GM12878 (cell line): ENCODE data around the gene NSD2. TPM values are rescaled to one million over a fixed set of nuclear protein-coding genes. Genes with fewer than 3 reads are reported as not detected.

Source experiments
- ASH2L ChIP-seq: fragments of 300-600, 200-600 bp; sonication (generic); IDR thresholded peaks from 2 replicates; pipeline ENCODE4 v1.6.1; 2017; ENCODE audit warnings: low read depth, mild to moderate bottlenecking, borderline replicate concordance
- CHD1 ChIP-seq: IDR thresholded peaks from 2 replicates; pipeline ENCODE4 v1.6.1; 2012; ENCODE audit warnings: low read depth, low read length, improper control_type of control experiment
- FOXK2 ChIP-seq: fragments of 450-650 bp; IDR thresholded peaks from 2 replicates; pipeline ENCODE4 v1.6.1; 2017; ENCODE audit warnings: mild to moderate bottlenecking, moderate library complexity
- FOXM1 ChIP-seq: IDR thresholded peaks from 2 replicates; pipeline ENCODE4 v1.6.1; 2012; ENCODE audit warnings: low read depth, mild to moderate bottlenecking, inconsistent platforms, low read length, moderate library complexity
- HCFC1 ChIP-seq: fragments of 150-350 bp; IDR thresholded peaks from 2 replicates; pipeline ENCODE4 v1.6.1; 2014; ENCODE audit warnings: low read length
- HDAC2 ChIP-seq: fragments of 200-600 bp; sonication (generic); IDR thresholded peaks from 2 replicates; pipeline ENCODE4 v1.6.1; 2017
- HDGF ChIP-seq: fragments of 450-650 bp; IDR thresholded peaks from 2 replicates; pipeline ENCODE4 v1.6.1; 2016; ENCODE audit warnings: antibody characterized with exemption
- JUND ChIP-seq: IDR thresholded peaks from 2 replicates; pipeline ENCODE4 v1.6.1; 2012; ENCODE audit warnings: low read depth, mild to moderate bottlenecking, low read length, improper control_type of control experiment, moderate library complexity
- MTA3 ChIP-seq: IDR thresholded peaks from 2 replicates; pipeline ENCODE4 v1.6.1; 2012; ENCODE audit warnings: low read length, inconsistent platforms, borderline replicate concordance
- RAD21 ChIP-seq: IDR thresholded peaks from 2 replicates; pipeline ENCODE4 v1.6.1; 2011; ENCODE audit warnings: mild to moderate bottlenecking, low read depth, low read length, moderate library complexity; ENCODE audit not compliant: insufficient read depth
- RB1 ChIP-seq: fragments of 450-650 bp; formaldehyde crosslinking; IDR thresholded peaks from 2 replicates; pipeline ENCODE4 v1.6.1; 2017; ENCODE audit warnings: mild to moderate bottlenecking, borderline replicate concordance
- RFX5 ChIP-seq: IDR thresholded peaks from 2 replicates; pipeline ENCODE4 v1.6.1; 2011; ENCODE audit warnings: low read depth, low read length, improper control_type of control experiment
- SMARCA5 ChIP-seq: fragments of 450-650 bp; IDR thresholded peaks from 2 replicates; pipeline ENCODE4 v1.6.1; 2017; ENCODE audit warnings: mild to moderate bottlenecking
- STAT3 ChIP-seq: IDR thresholded peaks from 2 replicates; pipeline ENCODE4 v1.6.1; 2011; ENCODE audit warnings: low read depth, low read length, improper control_type of control experiment
- SUPT20H ChIP-seq: IDR thresholded peaks from 2 replicates; pipeline ENCODE4 v1.6.1; 2011; ENCODE audit warnings: low read depth, mild to moderate bottlenecking, low read length, moderate library complexity, borderline replicate concordance; ENCODE audit not compliant: control insufficient read depth
- TBL1XR1 ChIP-seq: IDR thresholded peaks from 2 replicates; pipeline ENCODE4 v1.6.1; 2012; ENCODE audit warnings: low read depth, low read length, improper control_type of control experiment
- YBX1 ChIP-seq: fragments of 450-650 bp; IDR thresholded peaks from 2 replicates; pipeline ENCODE4 v1.6.1; 2016; ENCODE audit warnings: antibody characterized with exemption
- ZBED1 ChIP-seq: IDR thresholded peaks from 2 replicates; pipeline ENCODE4 v1.6.1; 2016; ENCODE audit warnings: borderline replicate concordance
- ZNF207 ChIP-seq: fragments of 450-650 bp; IDR thresholded peaks from 2 replicates; pipeline ENCODE4 v1.6.1; 2014; ENCODE audit warnings: antibody characterized with exemption, mild to moderate bottlenecking, borderline replicate concordance
- ZSCAN29 ChIP-seq: fragments of 450-650 bp; IDR thresholded peaks from 2 replicates; pipeline ENCODE4 v1.6.1; 2017; ENCODE audit warnings: mild to moderate bottlenecking, moderate library complexity
- polyA plus RNA-seq, 11 experiments: library from polyadenylated mRNA; depleted of rRNA in 4 of 11; unstranded in 6 of 11; stranded (reverse) in 5 of 11; fragments of >200 nt; fragmentation: Nextera tagmentation in 4 of 11; fragmentation: Illumina TruSeq in 1 of 11; extraction: Ambion mirVana in 4 of 11; extraction: Trizol in 1 of 11; gene quantifications; 1 replicate in 1 of 11; 2 replicates in 10 of 11; pipeline versions ENCODE4 v1.2.1 to v1.2.3, GENCODE V29; 2011 to 2016; ENCODE audit warnings: inconsistent platforms in 2 of 11, missing spikeins in 2 of 11, low read depth in 1 of 11
- total RNA-seq, 4 experiments: library from RNA; depleted of rRNA in 3 of 4; stranded (reverse); fragments of >200 nt in 3 of 4; fragmentation: Illumina TruSeq in 1 of 4; extraction: Trizol in 1 of 4; gene quantifications; 2 replicates each; pipeline versions ENCODE4 v1.2.1 to v1.2.3, GENCODE V29; 2013 to 2021
- TF ChIP-seq, protein P1 (sequence below): IDR thresholded peaks from 2 replicates; pipeline ENCODE4 v1.6.1; 2011; ENCODE audit warnings: low read depth, mild to moderate bottlenecking, low read length, moderate library complexity, borderline replicate concordance; ENCODE audit errors: extremely low read depth
- TF ChIP-seq, protein P2 (sequence below): fragments of 450-650 bp; IDR thresholded peaks from 2 replicates; pipeline ENCODE4 v1.6.1; 2017; ENCODE audit warnings: mild to moderate bottlenecking, moderate library complexity
- TF ChIP-seq, protein P3 (sequence below): IDR thresholded peaks from 2 replicates; pipeline ENCODE4 v1.6.1; 2012; ENCODE audit warnings: low read depth, low read length, improper control_type of control experiment
- TF ChIP-seq, protein P4 (sequence below): fragments of 450-650 bp; IDR thresholded peaks from 2 replicates; pipeline ENCODE4 v1.6.1; 2017; ENCODE audit warnings: low read depth, mild to moderate bottlenecking, moderate library complexity

Gene NSD2
- total and polyA plus RNA-seq, 10 of the 15 experiments (the other 5 are each of a cell fraction or from before 2014, with no cell fraction given), result 8.6 to 139 (median 67.2) TPM

DNA sequence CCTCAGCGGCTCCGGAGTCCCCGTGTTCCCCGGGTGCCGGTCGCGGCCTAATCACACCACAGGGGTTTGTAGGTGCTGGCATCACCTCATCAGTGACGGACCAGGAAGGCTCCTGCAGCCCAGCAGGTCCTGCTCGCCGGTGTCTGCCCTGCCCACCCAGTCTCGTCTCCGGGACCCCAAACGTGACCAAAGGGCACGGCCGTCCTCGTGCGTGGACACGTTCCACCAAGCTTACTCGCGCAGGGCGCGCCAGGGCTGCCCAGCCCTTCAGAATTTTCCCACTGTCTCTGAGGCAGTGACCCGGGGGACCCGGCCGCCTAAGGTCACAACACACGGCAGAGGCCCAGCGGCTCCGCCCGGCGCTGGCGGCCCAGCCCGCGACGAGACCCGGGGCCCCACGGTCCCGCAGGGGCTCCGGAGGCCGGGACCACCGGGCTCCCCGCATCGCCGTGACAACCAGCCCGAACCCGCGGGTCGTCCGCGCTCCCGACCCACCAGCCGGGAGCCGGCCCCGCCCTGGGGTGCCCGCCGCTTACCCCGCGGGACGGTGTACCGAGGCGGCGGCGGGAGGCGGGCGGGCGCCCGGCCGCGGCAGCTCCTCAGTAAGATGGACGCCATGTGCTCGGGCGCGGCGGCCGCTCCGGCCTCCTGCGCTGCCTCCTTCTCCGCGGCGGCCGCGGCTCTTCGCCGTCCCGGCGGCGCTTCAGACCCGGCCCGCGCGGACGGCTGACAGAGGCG, 15.7 kb upstream of the NSD2 start (continued):
- no peak for TF ChIP-seq RAD21
- no peak for TF ChIP-seq JUND
- TF ChIP-seq ASH2L, result no peak
- TF ChIP-seq ZNF207, result no peak
- no peak for TF ChIP-seq TBL1XR1
- TF ChIP-seq RFX5, result no peak
- no peak for TF ChIP-seq MTA3
- TF ChIP-seq SMARCA5, result peak; percentile 77; the same call in 1 of the 2 replicates
- TF ChIP-seq HCFC1, result no peak
- TF ChIP-seq SUPT20H, result no peak
- no peak for TF ChIP-seq HDGF
- no peak for TF ChIP-seq STAT3
- TF ChIP-seq, protein P1, sequence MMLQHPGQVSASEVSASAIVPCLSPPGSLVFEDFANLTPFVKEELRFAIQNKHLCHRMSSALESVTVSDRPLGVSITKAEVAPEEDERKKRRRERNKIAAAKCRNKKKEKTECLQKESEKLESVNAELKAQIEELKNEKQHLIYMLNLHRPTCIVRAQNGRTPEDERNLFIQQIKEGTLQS, result no peak
- TF ChIP-seq, protein P2, sequence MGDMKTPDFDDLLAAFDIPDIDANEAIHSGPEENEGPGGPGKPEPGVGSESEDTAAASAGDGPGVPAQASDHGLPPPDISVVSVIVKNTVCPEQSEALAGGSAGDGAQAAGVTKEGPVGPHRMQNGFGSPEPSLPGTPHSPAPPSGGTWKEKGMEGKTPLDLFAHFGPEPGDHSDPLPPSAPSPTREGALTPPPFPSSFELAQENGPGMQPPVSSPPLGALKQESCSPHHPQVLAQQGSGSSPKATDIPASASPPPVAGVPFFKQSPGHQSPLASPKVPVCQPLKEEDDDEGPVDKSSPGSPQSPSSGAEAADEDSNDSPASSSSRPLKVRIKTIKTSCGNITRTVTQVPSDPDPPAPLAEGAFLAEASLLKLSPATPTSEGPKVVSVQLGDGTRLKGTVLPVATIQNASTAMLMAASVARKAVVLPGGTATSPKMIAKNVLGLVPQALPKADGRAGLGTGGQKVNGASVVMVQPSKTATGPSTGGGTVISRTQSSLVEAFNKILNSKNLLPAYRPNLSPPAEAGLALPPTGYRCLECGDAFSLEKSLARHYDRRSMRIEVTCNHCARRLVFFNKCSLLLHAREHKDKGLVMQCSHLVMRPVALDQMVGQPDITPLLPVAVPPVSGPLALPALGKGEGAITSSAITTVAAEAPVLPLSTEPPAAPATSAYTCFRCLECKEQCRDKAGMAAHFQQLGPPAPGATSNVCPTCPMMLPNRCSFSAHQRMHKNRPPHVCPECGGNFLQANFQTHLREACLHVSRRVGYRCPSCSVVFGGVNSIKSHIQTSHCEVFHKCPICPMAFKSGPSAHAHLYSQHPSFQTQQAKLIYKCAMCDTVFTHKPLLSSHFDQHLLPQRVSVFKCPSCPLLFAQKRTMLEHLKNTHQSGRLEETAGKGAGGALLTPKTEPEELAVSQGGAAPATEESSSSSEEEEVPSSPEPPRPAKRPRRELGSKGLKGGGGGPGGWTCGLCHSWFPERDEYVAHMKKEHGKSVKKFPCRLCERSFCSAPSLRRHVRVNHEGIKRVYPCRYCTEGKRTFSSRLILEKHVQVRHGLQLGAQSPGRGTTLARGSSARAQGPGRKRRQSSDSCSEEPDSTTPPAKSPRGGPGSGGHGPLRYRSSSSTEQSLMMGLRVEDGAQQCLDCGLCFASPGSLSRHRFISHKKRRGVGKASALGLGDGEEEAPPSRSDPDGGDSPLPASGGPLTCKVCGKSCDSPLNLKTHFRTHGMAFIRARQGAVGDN, result peak; percentile 52; the same call in 1 of the 2 replicates
- TF ChIP-seq HDAC2, result no peak
- TF ChIP-seq, protein P3, sequence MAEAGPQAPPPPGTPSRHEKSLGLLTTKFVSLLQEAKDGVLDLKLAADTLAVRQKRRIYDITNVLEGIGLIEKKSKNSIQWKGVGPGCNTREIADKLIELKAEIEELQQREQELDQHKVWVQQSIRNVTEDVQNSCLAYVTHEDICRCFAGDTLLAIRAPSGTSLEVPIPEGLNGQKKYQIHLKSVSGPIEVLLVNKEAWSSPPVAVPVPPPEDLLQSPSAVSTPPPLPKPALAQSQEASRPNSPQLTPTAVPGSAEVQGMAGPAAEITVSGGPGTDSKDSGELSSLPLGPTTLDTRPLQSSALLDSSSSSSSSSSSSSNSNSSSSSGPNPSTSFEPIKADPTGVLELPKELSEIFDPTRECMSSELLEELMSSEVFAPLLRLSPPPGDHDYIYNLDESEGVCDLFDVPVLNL, result no peak
- TF ChIP-seq, protein P4, sequence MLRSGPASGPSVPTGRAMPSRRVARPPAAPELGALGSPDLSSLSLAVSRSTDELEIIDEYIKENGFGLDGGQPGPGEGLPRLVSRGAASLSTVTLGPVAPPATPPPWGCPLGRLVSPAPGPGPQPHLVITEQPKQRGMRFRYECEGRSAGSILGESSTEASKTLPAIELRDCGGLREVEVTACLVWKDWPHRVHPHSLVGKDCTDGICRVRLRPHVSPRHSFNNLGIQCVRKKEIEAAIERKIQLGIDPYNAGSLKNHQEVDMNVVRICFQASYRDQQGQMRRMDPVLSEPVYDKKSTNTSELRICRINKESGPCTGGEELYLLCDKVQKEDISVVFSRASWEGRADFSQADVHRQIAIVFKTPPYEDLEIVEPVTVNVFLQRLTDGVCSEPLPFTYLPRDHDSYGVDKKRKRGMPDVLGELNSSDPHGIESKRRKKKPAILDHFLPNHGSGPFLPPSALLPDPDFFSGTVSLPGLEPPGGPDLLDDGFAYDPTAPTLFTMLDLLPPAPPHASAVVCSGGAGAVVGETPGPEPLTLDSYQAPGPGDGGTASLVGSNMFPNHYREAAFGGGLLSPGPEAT, result no peak
- TF ChIP-seq FOXM1, result no peak
- TF ChIP-seq CHD1, result no peak
- no peak for TF ChIP-seq ZBED1
- no peak for TF ChIP-seq FOXK2
- no peak for TF ChIP-seq ZSCAN29
- TF ChIP-seq YBX1, result no peak
- no peak; the same call in 1 of the 2 replicates for TF ChIP-seq RB1
